Right atrium auricular region (tissue), 2 donors: ENCODE data around the gene ROR2. TPM values are rescaled to one million over a fixed set of nuclear protein-coding genes. Genes with fewer than 3 reads are reported as not detected.

Experiments used
- DNase-seq: peaks from one replicate; pipeline ENCODE4 v3.0.0-alpha.2; 2019; ENCODE audit warnings: low spot score
- H3K27ac ChIP-seq, 2 donors: fragments of 200-600 bp; sonication (generic); 1 replicate in 1 of 2; 2 replicates in 1 of 2; pipeline ENCODE4 v1.5.1; 2016 to 2019
- H3K27me3 ChIP-seq, 2 donors: fragments of 200-600 bp; sonication (generic); one replicate each; pipeline versions ENCODE4 v1.5.1 to v1.6.0; 2017 to 2019
- H3K36me3 ChIP-seq: fragments of 200-600 bp; sonication (generic); one replicate; pipeline ENCODE4 v1.5.1; 2016
- H3K4me1 ChIP-seq, 2 donors: fragments of 200-600 bp; sonication (generic); one replicate each; pipeline versions ENCODE4 v1.5.1 to v1.6.0; 2017 to 2019
- H3K4me3 ChIP-seq, 2 donors: fragments of 200-600 bp; sonication (generic); 1 replicate in 1 of 2; 2 replicates in 1 of 2; pipeline ENCODE4 v1.5.1; 2017 to 2019; ENCODE audit warnings: mild to moderate bottlenecking in 1 of 2, moderate library complexity in 1 of 2
- H3K9me3 ChIP-seq, 2 donors: fragments of 200-600 bp; sonication (generic); one replicate each; pipeline ENCODE4 v1.5.1; 2019
- CTCF ChIP-seq, 2 donors: fragments of 200-600 bp; sonication (generic); IDR thresholded peaks; one replicate each; pipeline ENCODE4 v1.5.1; 2019; ENCODE audit warnings: antibody characterized with exemption in 2 of 2
- total RNA-seq, 2 donors: library from RNA; depleted of rRNA; stranded (reverse); fragments of >200 nt; gene quantifications; one replicate each; pipeline ENCODE4 v1.1.0, GENCODE V29; 2016

Gene ROR2
- total RNA-seq, 2 donors from 2014 or later: 21.8 to 28.5 TPM

- Histone ChIP-seq H3K4me3 (peak overlapping the region in 1 of 2 donors; percentile 9), H3K36me3 (no peaks in the 10 kb centered on the region), H3K27ac (peak overlapping the region; percentile 23 to 51), H3K4me1 (peaks cover 0 to 36% of the 10 kb centered on the region in 2 donors), H3K27me3 (no peaks in the 10 kb centered on the region), H3K9me3 (no peaks in the 10 kb centered on the region)
- DNase-seq: peak; percentile 69
- TF ChIP-seq CTCF (IDR thresholded peaks at IDR 0.05): no peak
Observed at GRCh38 chr9:91843623-91844148, 106.3 kb downstream of the ROR2 start.

- no peaks in the 10 kb centered on the region for H3K27me3 ChIP-seq
- no peak for TF ChIP-seq CTCF (IDR thresholded peaks at IDR 0.05)
- no peak overlapping the region for H3K4me3 ChIP-seq
- H3K9me3 ChIP-seq: no peaks in the 10 kb centered on the region
- peak overlapping the region; percentile 23 to 51 for H3K27ac ChIP-seq
- no peak for DNase-seq
- peaks cover 0 to 42% of the 10 kb centered on the region in 2 donors for H3K4me1 ChIP-seq
- H3K36me3 ChIP-seq: no peaks in the 10 kb centered on the region
Observed at GRCh38 chr9:91843093-91843492, 106.9 kb downstream of the ROR2 start.

GRCh38 chr9:91842358-91843049 is 107.5 kb downstream of the ROR2 start:
- DNase-seq: no peak
- Histone ChIP-seq H3K27ac (no peak overlapping the region), H3K9me3 (no peaks in the 10 kb centered on the region), H3K4me3 (no peak overlapping the region), H3K4me1 (peaks cover 0 to 46% of the 10 kb centered on the region in 2 donors), H3K36me3 (no peaks in the 10 kb centered on the region), H3K27me3 (no peaks in the 10 kb centered on the region)
- TF ChIP-seq CTCF (IDR thresholded peaks at IDR 0.05): no peak

GRCh38 chr9:91841591-91841990 is 108.4 kb downstream of the ROR2 start:
- H3K36me3 ChIP-seq: no peaks in the 10 kb centered on the region
- H3K27me3 ChIP-seq: no peaks in the 10 kb centered on the region
- H3K9me3 ChIP-seq: no peaks in the 10 kb centered on the region
- TF ChIP-seq CTCF (IDR thresholded peaks at IDR 0.05): no peak
- H3K4me1 ChIP-seq: peaks cover 0 to 55% of the 10 kb centered on the region in 2 donors
- H3K27ac ChIP-seq: no peak overlapping the region
- H3K4me3 ChIP-seq: no peak overlapping the region
- DNase-seq: no peak

- TF ChIP-seq CTCF (IDR thresholded peaks at IDR 0.05): no peak
- Histone ChIP-seq H3K36me3 (no peaks in the 10 kb centered on the region), H3K27ac (no peak overlapping the region), H3K4me1 (peaks cover 0 to 57% of the 10 kb centered on the region in 2 donors), H3K27me3 (no peaks in the 10 kb centered on the region), H3K9me3 (no peaks in the 10 kb centered on the region), H3K4me3 (no peak overlapping the region)
- DNase-seq: no peak
Observed at GRCh38 chr9:91840882-91841281, 109.1 kb downstream of the ROR2 start.
